HG03095 (cell line): ENCODE measurements around the gene PHLDB3.
"Not testable (repeated sequence)": the region's sequence is repeated elsewhere in the genome, so short reads cannot be mapped to it uniquely, and the experiment has no call there.

Experiments used
- ATAC-seq: cut with Tn5 transposase; IDR thresholded peaks from one replicate; pipeline ENCODE4 v1.9.1; 2021; ENCODE audit warnings: moderate library complexity; ENCODE audit not compliant: unreplicated experiment

Gene PHLDB3

GRCh38 chr19:43504426-43505185, at the start of gene PHLDB3:
PHLDB3 (minus strand) TSS chr19:43504746; CDS start chr19:43504118, 628 bp downstream.
- ATAC-seq, result peak; percentile 12

- no peak for ATAC-seq
Measured at GRCh38 chr19:43553656-43554055, 49.1 kb upstream of the PHLDB3 start.

DNA sequence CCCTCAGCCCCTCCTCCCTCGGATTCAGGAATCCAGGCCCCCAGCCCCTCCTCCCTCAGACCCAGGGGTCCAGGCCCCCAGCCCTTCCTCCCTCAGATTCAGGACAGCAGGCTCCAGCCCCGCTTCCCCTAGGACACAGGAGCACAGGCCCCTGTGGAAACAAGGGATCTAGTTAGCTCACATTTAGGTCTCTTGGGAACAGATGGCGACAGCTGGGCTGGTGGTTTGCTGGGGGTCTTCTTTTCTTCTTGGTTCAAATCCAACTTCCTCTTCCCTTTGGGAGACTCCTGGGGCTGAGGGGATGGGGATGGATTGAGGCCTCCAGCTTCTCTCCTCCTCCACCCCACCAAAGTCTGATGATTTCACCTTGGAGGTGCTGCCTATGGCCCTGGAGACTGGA, 48.1 kb upstream of the PHLDB3 start:
- ATAC-seq, result no peak

DNA sequence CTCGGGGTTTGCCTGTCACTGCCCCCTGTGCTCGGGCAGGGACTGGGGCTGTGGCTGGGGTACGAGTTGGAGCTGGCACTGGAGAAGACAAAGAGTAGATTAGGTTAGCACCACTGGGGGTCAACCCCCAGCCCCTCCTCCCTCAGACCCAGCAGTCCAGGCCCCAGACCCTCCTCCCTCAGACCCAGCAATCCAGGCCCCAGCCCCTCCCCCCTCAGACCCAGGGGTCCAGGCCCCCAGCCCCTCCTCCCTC, 47.6 kb upstream of the PHLDB3 start:
- ATAC-seq, result no peak

DNA sequence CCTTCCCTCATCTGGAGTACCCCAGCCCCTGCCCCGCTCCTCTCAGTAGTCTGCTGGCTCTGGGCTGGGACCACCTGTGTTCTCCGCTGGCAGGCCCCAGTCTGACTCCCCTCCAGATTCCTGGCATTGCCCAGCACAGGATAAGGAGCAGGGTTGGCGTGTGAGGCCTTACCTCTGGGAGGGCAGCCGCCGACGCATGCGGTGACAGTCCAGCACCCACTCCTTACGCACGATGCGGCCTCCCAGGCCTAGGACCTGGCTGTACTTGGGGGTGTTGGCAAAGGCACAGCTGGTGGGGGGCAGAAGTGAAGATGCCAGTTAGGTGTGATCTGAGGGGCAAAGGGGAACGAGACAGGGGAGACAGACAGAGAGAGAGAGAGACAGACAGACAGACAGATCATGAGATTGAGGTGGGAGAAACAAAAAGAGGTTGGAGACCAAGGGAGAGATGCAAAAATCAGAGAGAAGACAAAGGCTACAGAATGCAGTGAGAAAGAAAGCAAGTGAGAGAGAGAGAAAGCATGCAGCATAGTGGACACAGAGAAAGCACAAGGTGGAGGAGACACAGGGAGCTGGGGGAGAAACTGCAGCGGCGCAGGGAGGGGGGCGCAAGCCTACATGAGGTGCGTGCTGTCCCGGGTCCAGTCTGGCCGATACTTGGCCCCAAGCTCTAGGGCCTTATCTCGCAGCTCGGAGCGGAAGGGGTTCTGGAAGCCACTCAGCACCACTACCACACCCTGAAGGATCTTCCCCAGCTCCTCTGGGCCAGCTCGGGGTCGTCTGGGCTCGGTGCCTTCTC, 47.1 kb upstream of the PHLDB3 start:
- no peak for ATAC-seq

DNA sequence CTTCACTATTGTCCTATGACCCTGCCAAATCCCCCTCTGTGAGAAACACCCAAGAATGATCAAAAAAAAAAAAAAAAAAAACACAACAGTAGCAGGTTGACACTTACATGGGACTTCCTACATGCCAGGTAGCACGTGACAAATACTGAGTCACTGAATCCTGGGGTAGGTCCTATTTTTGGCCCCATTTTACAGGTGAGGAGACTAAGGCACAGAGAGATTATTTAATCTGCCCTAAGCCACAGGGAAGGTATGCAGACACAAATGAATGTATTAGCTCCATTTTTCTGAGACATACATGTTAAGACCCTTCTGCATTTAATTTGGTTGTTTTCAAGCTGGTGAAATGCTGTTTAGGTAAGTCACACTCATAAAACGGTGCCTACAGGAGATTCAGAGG, 44.2 kb upstream of the PHLDB3 start:
- ATAC-seq, result no peak

GRCh38 chr19:43547926-43548325, 43.4 kb upstream of the PHLDB3 start:
- not testable (repeated sequence) for ATAC-seq

GRCh38 chr19:43546581-43546980, 42.0 kb upstream of the PHLDB3 start:
- ATAC-seq, result no peak

DNA sequence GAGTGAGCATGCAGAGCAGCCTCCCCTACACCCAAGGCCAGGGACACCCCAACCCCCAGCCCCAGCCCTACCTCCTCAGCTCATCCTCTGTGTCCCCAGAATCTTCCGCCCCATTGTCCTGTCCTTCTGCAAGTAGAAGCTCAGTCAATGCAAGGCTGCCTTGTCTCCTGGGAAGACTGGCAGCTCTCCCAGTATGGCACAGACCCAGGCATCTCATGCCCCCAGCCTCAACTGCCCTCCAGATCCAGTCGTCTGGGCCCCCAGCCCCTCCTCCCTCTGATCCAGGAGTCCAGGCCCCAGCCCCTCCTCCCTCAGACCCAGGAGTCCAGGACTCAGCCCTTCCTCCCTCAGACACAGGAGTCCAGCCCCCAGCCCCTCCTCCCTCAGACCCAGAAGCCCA, 41.4 kb upstream of the PHLDB3 start:
- ATAC-seq, result no peak

GRCh38 chr19:43545276-43545675, 40.7 kb upstream of the PHLDB3 start:
- ATAC-seq, result no peak

GRCh38 chr19:43544077-43544476, 39.5 kb upstream of the PHLDB3 start:
- no peak for ATAC-seq

- ATAC-seq, result no peak
Measured at GRCh38 chr19:43541920-43542650, 37.5 kb upstream of the PHLDB3 start.

DNA sequence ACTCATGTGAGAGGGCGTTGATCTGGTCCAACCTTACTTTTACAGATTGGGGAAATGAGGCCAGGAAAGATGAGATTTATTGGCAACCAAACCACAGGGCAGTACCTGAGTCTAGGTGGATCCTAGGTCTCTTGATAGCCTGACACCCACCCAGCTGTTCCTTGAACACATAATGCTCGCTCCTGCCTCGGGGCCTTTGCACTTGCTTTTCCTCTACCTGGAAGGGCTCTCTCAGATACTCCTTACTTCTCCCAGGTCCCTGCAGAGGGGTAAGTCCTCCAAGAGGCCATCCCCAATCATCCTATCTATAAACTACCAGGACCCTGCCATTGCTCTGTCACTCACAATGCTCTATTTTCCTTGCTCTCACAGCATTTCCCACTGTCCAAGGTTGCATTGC, 35.8 kb upstream of the PHLDB3 start:
- no peak for ATAC-seq

DNA sequence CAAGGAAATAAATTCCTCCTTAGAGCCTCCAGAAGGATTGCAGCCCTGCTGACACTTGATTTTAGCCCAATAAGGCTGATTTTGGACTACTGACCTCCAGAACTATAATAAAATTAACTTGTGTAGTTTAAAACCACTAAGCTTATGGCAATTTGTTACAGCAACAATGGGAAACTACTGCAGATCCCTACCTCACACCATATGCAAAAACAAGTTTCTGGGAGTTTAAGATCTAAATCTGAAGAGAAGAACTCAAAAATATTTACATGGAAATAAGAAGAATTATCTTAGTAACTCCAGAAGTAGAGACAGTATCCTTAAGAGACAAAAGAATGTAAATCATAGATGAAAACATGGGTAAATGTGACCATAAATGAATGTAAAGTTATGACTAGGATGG, 34.4 kb upstream of the PHLDB3 start:
- no peak for ATAC-seq

DNA sequence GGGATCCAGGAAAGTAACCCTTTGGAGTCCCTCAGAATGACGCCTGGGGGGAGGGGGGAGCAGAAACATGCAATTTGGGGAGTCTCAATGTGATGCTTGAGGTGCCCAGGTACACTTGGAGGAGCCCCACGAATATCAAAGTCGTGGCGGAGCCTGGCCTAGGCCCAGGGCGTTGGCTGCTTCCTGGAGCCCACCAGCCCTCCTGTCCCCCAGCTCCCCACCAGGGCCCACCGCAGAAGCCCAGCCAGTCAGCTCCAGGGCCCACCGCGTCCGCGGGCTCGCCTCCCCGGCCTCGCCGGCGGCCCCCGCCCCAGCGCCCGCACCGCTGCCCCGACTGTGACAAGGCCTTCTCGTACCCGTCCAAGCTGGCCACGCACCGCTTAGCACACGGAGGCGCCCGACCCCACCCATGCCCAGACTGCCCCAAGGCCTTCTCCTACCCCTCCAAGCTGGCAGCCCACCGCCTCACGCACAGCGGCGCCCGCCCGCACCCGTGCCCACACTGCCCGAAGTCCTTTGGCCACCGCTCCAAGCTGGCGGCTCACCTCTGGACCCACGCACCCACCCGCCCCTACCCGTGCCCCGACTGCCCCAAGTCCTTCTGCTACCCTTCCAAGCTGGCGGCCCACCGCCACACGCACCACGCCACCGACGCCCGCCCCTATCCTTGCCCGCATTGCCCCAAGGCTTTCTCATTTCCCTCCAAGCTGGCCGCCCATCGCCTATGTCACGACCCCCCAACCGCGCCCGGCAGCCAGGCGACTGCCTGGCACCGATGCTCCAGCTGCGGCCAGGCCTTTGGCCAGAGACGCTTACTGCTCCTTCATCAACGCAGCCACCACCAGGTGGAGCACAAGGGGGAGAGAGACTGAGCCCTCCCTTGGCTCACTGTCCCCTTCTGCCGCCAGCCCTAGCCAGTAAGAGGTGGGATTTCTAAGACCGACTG, 30.5 kb upstream of the PHLDB3 start:
- no peak for ATAC-seq

GRCh38 chr19:43534305-43534815, 29.8 kb upstream of the PHLDB3 start:
- no peak for ATAC-seq

DNA sequence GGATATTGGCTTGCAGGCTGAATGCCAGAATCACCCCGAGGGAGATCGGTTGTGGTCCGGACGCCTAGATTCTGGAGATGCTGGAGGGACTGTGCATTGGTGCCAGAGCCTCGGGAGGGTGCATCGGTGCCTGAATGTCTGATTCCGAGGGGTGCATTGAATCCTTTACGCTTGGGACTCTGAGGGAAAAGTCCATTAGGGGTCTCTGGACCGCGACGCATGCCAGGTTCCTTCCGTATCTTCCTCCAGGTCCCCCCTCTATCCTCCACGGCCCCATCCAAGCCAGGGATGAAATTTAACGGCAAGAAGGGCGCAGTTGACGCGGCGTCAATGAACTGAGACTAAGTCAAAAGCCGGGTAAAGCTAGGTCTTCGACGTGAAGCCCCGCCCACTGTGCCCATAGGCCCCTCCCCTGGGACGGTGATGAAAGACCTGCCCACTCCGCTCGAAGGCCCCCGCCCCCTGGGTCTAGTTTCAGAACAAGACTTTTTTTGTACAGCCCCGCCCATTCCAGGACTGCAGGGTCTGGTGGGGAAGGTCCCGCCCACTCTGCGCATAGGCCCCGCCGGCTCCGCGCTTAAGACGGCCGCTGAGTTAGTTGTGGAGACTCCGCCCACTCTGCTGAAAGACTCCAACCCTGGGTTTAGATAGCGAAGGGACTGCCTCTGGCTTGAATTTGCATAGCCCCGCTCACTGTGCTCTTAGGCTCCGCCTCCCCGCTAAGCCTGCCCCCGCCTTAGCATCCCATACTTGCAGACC, 29.2 kb upstream of the PHLDB3 start:
- ATAC-seq, result peak; percentile 64

DNA sequence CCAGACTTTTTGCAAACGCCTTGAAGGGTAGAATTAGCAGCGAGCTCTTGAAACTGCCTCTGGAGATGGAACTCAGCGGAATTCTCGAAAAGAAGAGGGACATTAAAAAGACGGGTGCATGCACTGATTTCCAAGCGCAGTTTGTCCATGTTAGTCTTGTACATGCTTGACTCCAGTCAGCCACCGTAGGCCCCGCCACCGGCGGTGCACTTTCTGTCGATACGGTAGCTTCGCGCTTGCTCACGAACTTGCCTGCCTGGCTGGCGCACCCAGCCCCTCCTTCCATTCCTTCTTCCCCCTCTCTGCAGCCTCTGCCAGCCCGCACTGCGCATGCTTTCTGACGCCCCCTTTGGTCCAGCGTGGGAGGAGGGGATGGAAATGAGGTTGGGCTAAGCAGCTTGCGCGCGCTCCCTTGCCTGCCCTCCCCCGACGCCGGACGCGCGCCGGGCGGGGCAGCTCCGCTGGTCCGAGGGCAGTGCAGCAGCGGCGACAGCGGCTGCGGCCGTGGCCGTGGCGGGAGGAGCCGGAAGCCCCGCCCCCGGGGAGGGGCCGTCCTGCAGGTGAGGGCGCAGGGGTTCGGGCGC, 28.5 kb upstream of the PHLDB3 start, which contains the start of gene ZNF575:
Gene ZNF575 (plus strand): TSS at position 227 of the 584 bp plus-strand sequence. CDS start 1,235 bp downstream, outside the sequence.
- peak; percentile 46 for ATAC-seq

- no peak for ATAC-seq
Measured at GRCh38 chr19:43532571-43532961, 28.0 kb upstream of the PHLDB3 start.
